Nephron (organoid): ENCODE data around the gene HEXIM1.

Experiments
- H3K27ac Mint-ChIP-seq, 3 experiments: 2 replicates each; pipeline ENCODE4 v1.8.0; 2020; ENCODE audit warnings: mixed read lengths in 3 of 3, mild to moderate bottlenecking in 2 of 3, moderate library complexity in 1 of 3
- H3K27me3 Mint-ChIP-seq: 2 replicates; pipeline ENCODE4 v1.8.0; 2021; ENCODE audit warnings: low read depth, mild to moderate bottlenecking, moderate library complexity, mixed read lengths
- H3K36me3 Mint-ChIP-seq: 2 replicates; pipeline ENCODE4 v1.8.0; 2020; ENCODE audit warnings: low read depth, mixed read lengths
- H3K4me1 Mint-ChIP-seq: 2 replicates; pipeline ENCODE4 v1.8.0; 2020; ENCODE audit warnings: mixed read lengths
- H3K4me3 Mint-ChIP-seq, 3 experiments: 2 replicates each; pipeline ENCODE4 v1.8.0; 2020; ENCODE audit warnings: mild to moderate bottlenecking in 3 of 3, mixed read lengths in 3 of 3, moderate library complexity in 2 of 3
- H3K9me3 Mint-ChIP-seq: 2 replicates; pipeline ENCODE4 v1.8.0; 2020; ENCODE audit warnings: mixed read lengths
- CTCF ChIP-seq, 3 experiments: fragments of 200-600 bp; sonication (generic); IDR thresholded peaks; one replicate each; pipeline ENCODE4 v1.5.0; 2021; ENCODE audit warnings: antibody characterized with exemption in 3 of 3; ENCODE audit not compliant: unreplicated experiment in 3 of 3

HEXIM1 gene

GRCh38 chr17:45107293-45108010, 40.8 kb upstream of the HEXIM1 start:
- no peaks in the 10 kb centered on the region for H3K9me3 Mint-ChIP-seq
- H3K4me1 Mint-ChIP-seq = no peaks in the 10 kb centered on the region
- no peaks in the 10 kb centered on the region for H3K27me3 Mint-ChIP-seq
- peak overlapping the region in 2 of 3 experiments; percentile 65 to 70 for H3K27ac Mint-ChIP-seq
- no peak overlapping the region for H3K4me3 Mint-ChIP-seq
- H3K36me3 Mint-ChIP-seq = peaks cover 44% of the 10 kb centered on the region
- no peak for TF ChIP-seq CTCF (IDR thresholded peaks at IDR 0.05; ENCODE audit: unreplicated experiment in 3 of 3)

GRCh38 chr17:45108051-45108450, 40.2 kb upstream of the HEXIM1 start:
- Mint-ChIP-seq H3K27me3 (no peaks in the 10 kb centered on the region), H3K4me3 (no peak overlapping the region), H3K27ac (peak overlapping the region in 2 of 3 experiments; percentile 3 to 70), H3K36me3 (peaks cover 38% of the 10 kb centered on the region), H3K9me3 (no peaks in the 10 kb centered on the region), H3K4me1 (no peaks in the 10 kb centered on the region)
- no peak for TF ChIP-seq CTCF (IDR thresholded peaks at IDR 0.05; ENCODE audit: unreplicated experiment in 3 of 3)

GRCh38 chr17:45108595-45109521, 39.4 kb upstream of the HEXIM1 start:
- Mint-ChIP-seq H3K27ac (peak overlapping the region in 2 of 3 experiments; percentile 43 to 70), H3K9me3 (no peaks in the 10 kb centered on the region), H3K36me3 (peaks cover 30% of the 10 kb centered on the region), H3K4me1 (no peaks in the 10 kb centered on the region), H3K27me3 (no peaks in the 10 kb centered on the region), H3K4me3 (no peak overlapping the region)
- TF ChIP-seq CTCF (IDR thresholded peaks at IDR 0.05; ENCODE audit: unreplicated experiment in 3 of 3) = no peak

- H3K4me3 Mint-ChIP-seq = no peak overlapping the region
- peak overlapping the region; percentile 66 to 91 (median 69) for H3K27ac Mint-ChIP-seq
- no peaks in the 10 kb centered on the region for H3K27me3 Mint-ChIP-seq
- no peaks in the 10 kb centered on the region for H3K9me3 Mint-ChIP-seq
- H3K36me3 Mint-ChIP-seq = peaks cover 16% of the 10 kb centered on the region
- TF ChIP-seq CTCF (IDR thresholded peaks at IDR 0.05; ENCODE audit: unreplicated experiment in 3 of 3) = no peak
- H3K4me1 Mint-ChIP-seq = no peaks in the 10 kb centered on the region
Observed at GRCh38 chr17:45110676-45111611, 37.3 kb upstream of the HEXIM1 start.

DNA sequence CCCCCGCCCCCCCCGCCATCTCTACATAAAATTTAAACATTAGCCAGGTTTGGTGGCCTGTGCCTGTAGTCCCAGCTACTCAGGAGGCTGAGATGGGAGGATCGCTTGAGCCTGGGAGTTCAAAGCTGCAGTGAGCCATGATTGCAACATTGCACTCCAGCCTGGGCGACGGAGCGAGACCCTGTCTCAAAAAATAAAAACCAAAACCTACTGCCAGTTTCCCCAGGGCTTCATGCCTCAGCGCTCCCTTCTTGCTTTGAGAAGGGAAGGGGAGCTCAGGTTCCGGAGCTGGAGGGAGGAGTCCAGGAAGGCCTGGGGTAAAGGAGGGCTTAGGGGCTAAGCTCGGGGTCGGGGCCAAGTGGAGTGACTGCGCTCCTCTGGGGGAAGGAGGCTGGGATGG, 36.4 kb upstream of the HEXIM1 start:
- H3K36me3 Mint-ChIP-seq = peaks cover 13% of the 10 kb centered on the region

More for the DNA sequence above, 36.4 kb upstream of the HEXIM1 start:
- Mint-ChIP-seq H3K4me3 (no peak overlapping the region), H3K9me3 (no peaks in the 10 kb centered on the region), H3K27ac (peak overlapping the region; percentile 66 to 91 (median 69)), H3K4me1 (no peaks in the 10 kb centered on the region), H3K27me3 (no peaks in the 10 kb centered on the region)
- TF ChIP-seq CTCF (IDR thresholded peaks at IDR 0.05; ENCODE audit: unreplicated experiment in 3 of 3) = no peak
